ENCODE results near the gene AP3B1. TPM values are rescaled to one million over a fixed set of nuclear protein-coding genes. Genes with fewer than 3 reads are reported as not detected.

AP3B1 gene
- total RNA-seq, 1 experiment from 2014 or later: 50.3 TPM

DNA sequence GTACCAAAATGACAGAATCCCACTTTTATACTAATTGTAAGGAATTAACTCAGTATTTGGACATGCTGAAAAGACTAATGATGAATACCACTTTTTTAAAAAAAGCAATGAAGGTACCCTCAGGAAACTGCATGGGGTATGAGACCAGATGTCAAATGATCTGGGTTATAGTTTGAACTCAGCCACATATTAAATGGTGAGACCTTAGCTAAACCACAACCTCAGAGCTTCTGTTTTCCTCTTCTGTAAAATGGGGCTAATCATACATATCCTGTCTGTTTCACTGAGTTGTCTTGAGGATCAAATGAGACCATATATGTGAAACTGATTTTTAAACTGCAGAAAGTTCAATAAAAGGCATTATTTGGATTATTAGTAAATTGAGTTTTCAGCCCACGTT, 238.4 kb downstream of the AP3B1 start:
- DNase-seq (ENCODE audit: low spot score) (no peak), ATAC-seq (no peak)
- H3K4me3 Mint-ChIP-seq: no peak overlapping the region
- no peak overlapping the region for H3K27ac Mint-ChIP-seq
- H3K27me3 Mint-ChIP-seq (ENCODE audit: low read depth): no peaks in the 10 kb centered on the region
- POLR2A ChIA-PET: no interaction called here
- TF ChIP-seq, protein P1, sequence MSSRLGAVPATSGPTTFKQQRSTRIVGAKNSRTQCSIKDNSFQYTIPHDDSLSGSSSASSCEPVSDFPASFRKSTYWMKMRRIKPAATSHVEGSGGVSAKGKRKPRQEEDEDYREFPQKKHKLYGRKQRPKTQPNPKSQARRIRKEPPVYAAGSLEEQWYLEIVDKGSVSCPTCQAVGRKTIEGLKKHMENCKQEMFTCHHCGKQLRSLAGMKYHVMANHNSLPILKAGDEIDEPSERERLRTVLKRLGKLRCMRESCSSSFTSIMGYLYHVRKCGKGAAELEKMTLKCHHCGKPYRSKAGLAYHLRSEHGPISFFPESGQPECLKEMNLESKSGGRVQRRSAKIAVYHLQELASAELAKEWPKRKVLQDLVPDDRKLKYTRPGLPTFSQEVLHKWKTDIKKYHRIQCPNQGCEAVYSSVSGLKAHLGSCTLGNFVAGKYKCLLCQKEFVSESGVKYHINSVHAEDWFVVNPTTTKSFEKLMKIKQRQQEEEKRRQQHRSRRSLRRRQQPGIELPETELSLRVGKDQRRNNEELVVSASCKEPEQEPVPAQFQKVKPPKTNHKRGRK (CRISPR knock-in tag; IDR thresholded peaks at IDR 0.05; ENCODE audit: borderline replicate concordance): no peak
- TF ChIP-seq JUN (CRISPR knock-in tag; IDR thresholded peaks at IDR 0.05) (no peak), SMAD3 (CRISPR knock-in tag; IDR thresholded peaks at IDR 0.05; ENCODE audit: borderline replicate concordance) (no peak), NFE2L1 (CRISPR knock-in tag; IDR thresholded peaks at IDR 0.05) (no peak), GABPB1 (CRISPR knock-in tag; IDR thresholded peaks at IDR 0.05) (no peak), FOXP1 (CRISPR knock-in tag; IDR thresholded peaks at IDR 0.05; ENCODE audit: borderline replicate concordance) (no peak), ZNF317 (CRISPR knock-in tag; IDR thresholded peaks at IDR 0.05; ENCODE audit: borderline replicate concordance, low read depth) (no peak), ZNF138 (CRISPR knock-in tag; conservative IDR thresholded peaks at IDR 0.05) (no peak), NR1H2 (CRISPR knock-in tag; IDR thresholded peaks at IDR 0.05) (no peak), SOX15 (CRISPR knock-in tag; IDR thresholded peaks at IDR 0.05) (no peak), NFATC4 (CRISPR knock-in tag; IDR thresholded peaks at IDR 0.05) (no peak)
- TF ChIP-seq, protein P2, sequence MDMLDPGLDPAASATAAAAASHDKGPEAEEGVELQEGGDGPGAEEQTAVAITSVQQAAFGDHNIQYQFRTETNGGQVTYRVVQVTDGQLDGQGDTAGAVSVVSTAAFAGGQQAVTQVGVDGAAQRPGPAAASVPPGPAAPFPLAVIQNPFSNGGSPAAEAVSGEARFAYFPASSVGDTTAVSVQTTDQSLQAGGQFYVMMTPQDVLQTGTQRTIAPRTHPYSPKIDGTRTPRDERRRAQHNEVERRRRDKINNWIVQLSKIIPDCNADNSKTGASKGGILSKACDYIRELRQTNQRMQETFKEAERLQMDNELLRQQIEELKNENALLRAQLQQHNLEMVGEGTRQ (CRISPR knock-in tag; IDR thresholded peaks at IDR 0.05): no peak
- TF ChIP-seq, protein P3, sequence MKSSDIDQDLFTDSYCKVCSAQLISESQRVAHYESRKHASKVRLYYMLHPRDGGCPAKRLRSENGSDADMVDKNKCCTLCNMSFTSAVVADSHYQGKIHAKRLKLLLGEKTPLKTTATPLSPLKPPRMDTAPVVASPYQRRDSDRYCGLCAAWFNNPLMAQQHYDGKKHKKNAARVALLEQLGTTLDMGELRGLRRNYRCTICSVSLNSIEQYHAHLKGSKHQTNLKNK (CRISPR knock-in tag; IDR thresholded peaks at IDR 0.05): no peak
- TF ChIP-seq, protein P4, sequence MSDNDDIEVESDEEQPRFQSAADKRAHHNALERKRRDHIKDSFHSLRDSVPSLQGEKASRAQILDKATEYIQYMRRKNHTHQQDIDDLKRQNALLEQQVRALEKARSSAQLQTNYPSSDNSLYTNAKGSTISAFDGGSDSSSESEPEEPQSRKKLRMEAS (CRISPR knock-in tag; IDR thresholded peaks at IDR 0.05): no peak
- TF ChIP-seq, protein P5, sequence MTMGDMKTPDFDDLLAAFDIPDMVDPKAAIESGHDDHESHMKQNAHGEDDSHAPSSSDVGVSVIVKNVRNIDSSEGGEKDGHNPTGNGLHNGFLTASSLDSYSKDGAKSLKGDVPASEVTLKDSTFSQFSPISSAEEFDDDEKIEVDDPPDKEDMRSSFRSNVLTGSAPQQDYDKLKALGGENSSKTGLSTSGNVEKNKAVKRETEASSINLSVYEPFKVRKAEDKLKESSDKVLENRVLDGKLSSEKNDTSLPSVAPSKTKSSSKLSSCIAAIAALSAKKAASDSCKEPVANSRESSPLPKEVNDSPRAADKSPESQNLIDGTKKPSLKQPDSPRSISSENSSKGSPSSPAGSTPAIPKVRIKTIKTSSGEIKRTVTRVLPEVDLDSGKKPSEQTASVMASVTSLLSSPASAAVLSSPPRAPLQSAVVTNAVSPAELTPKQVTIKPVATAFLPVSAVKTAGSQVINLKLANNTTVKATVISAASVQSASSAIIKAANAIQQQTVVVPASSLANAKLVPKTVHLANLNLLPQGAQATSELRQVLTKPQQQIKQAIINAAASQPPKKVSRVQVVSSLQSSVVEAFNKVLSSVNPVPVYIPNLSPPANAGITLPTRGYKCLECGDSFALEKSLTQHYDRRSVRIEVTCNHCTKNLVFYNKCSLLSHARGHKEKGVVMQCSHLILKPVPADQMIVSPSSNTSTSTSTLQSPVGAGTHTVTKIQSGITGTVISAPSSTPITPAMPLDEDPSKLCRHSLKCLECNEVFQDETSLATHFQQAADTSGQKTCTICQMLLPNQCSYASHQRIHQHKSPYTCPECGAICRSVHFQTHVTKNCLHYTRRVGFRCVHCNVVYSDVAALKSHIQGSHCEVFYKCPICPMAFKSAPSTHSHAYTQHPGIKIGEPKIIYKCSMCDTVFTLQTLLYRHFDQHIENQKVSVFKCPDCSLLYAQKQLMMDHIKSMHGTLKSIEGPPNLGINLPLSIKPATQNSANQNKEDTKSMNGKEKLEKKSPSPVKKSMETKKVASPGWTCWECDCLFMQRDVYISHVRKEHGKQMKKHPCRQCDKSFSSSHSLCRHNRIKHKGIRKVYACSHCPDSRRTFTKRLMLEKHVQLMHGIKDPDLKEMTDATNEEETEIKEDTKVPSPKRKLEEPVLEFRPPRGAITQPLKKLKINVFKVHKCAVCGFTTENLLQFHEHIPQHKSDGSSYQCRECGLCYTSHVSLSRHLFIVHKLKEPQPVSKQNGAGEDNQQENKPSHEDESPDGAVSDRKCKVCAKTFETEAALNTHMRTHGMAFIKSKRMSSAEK (CRISPR knock-in tag; IDR thresholded peaks at IDR 0.05; ENCODE audit: borderline replicate concordance): no peak
- TF ChIP-seq, protein P6, sequence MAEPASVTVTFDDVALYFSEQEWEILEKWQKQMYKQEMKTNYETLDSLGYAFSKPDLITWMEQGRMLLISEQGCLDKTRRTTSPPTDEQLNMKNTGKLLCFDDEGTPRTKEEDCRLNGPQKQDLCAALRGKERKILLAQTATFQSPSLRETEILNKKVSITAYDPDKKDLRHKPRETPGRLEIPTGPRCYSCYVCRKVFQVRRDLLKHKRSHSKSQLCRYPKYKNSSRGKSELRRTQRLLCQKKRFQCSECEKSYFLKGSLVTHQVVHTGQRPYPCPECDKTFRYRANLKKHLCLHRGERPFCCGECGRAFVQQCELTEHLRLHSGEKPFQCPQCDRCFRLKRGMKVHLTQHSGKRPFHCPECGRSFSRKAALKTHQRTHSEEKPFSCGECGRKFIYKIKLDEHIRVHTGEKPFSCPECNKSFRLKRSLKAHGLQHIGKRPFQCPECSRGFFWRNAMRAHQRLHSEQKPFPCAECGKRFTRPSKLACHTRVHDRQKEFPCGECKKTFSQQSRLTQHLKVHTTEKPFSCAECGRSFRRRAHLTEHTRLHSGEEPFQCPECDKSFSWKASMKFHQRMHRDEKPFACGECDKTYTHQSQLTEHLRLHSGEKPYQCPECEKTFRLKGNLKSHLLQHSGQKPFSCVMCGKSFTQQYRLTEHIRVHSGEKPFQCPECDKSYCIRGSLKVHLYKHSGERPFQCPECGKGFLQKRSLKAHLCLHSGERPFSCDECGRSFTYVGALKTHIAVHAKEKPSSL (CRISPR knock-in tag; conservative IDR thresholded peaks at IDR 0.05): no peak
- TF ChIP-seq, protein P7, sequence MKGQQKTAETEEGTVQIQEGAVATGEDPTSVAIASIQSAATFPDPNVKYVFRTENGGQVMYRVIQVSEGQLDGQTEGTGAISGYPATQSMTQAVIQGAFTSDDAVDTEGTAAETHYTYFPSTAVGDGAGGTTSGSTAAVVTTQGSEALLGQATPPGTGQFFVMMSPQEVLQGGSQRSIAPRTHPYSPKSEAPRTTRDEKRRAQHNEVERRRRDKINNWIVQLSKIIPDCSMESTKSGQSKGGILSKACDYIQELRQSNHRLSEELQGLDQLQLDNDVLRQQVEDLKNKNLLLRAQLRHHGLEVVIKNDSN (CRISPR knock-in tag; IDR thresholded peaks at IDR 0.05): no peak
- TF ChIP-seq, protein P8, sequence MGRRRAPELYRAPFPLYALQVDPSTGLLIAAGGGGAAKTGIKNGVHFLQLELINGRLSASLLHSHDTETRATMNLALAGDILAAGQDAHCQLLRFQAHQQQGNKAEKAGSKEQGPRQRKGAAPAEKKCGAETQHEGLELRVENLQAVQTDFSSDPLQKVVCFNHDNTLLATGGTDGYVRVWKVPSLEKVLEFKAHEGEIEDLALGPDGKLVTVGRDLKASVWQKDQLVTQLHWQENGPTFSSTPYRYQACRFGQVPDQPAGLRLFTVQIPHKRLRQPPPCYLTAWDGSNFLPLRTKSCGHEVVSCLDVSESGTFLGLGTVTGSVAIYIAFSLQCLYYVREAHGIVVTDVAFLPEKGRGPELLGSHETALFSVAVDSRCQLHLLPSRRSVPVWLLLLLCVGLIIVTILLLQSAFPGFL (CRISPR knock-in tag; IDR thresholded peaks at IDR 0.05; ENCODE audit: borderline replicate concordance): no peak
- TF ChIP-seq, protein P9, sequence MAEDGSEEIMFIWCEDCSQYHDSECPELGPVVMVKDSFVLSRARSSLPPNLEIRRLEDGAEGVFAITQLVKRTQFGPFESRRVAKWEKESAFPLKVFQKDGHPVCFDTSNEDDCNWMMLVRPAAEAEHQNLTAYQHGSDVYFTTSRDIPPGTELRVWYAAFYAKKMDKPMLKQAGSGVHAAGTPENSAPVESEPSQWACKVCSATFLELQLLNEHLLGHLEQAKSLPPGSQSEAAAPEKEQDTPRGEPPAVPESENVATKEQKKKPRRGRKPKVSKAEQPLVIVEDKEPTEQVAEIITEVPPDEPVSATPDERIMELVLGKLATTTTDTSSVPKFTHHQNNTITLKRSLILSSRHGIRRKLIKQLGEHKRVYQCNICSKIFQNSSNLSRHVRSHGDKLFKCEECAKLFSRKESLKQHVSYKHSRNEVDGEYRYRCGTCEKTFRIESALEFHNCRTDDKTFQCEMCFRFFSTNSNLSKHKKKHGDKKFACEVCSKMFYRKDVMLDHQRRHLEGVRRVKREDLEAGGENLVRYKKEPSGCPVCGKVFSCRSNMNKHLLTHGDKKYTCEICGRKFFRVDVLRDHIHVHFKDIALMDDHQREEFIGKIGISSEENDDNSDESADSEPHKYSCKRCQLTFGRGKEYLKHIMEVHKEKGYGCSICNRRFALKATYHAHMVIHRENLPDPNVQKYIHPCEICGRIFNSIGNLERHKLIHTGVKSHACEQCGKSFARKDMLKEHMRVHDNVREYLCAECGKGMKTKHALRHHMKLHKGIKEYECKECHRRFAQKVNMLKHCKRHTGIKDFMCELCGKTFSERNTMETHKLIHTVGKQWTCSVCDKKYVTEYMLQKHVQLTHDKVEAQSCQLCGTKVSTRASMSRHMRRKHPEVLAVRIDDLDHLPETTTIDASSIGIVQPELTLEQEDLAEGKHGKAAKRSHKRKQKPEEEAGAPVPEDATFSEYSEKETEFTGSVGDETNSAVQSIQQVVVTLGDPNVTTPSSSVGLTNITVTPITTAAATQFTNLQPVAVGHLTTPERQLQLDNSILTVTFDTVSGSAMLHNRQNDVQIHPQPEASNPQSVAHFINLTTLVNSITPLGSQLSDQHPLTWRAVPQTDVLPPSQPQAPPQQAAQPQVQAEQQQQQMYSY (CRISPR knock-in tag; IDR thresholded peaks at IDR 0.05): no peak
- TF ChIP-seq, protein P10, sequence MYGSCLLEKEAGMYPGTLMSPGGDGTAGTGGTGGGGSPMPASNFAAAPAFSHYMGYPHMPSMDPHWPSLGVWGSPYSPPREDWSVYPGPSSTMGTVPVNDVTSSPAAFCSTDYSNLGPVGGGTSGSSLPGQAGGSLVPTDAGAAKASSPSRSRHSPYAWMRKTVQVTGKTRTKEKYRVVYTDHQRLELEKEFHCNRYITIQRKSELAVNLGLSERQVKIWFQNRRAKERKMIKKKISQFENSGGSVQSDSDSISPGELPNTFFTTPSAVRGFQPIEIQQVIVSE (CRISPR knock-in tag; IDR thresholded peaks at IDR 0.05; ENCODE audit: borderline replicate concordance): no peak
- no peaks in the 10 kb centered on the region for H3K4me1 Mint-ChIP-seq
- H3K36me3 Mint-ChIP-seq: no peaks in the 10 kb centered on the region
- CTCF ChIA-PET: no interaction called here
- no peaks in the 10 kb centered on the region for H3K9me3 Mint-ChIP-seq
